ENCODE data around the gene OTX1.
"Not testable (repeated sequence)": the region's sequence is repeated elsewhere in the genome, so short reads cannot be mapped to it uniquely, and the experiment has no call there.

Gene OTX1

GRCh38 chr2:63013438-63013837, 37.2 kb upstream of the OTX1 start:
- H3K27ac ChIP-seq: no peak overlapping the region
- no peak for TF ChIP-seq ZFX (IDR thresholded peaks at IDR 0.05)
- TF ChIP-seq CTCF (conservative IDR thresholded peaks at IDR 0.05): no peak

- TF ChIP-seq ZFX (IDR thresholded peaks at IDR 0.05): no peak
- no peak for TF ChIP-seq CTCF (conservative IDR thresholded peaks at IDR 0.05)
- H3K27ac ChIP-seq: no peak overlapping the region
Measured at GRCh38 chr2:63015389-63015788, 35.2 kb upstream of the OTX1 start.

GRCh38 chr2:63018439-63018838, 32.2 kb upstream of the OTX1 start:
- H3K27ac ChIP-seq: no peak overlapping the region
- no peak for TF ChIP-seq CTCF (conservative IDR thresholded peaks at IDR 0.05)
- no peak for TF ChIP-seq ZFX (IDR thresholded peaks at IDR 0.05)

- H3K27ac ChIP-seq: not testable (repeated sequence)
Measured at GRCh38 chr2:63019686-63020085, 30.9 kb upstream of the OTX1 start.

- no peak overlapping the region for H3K27ac ChIP-seq
- peak; percentile 50 for TF ChIP-seq CTCF (conservative IDR thresholded peaks at IDR 0.05)
- no peak for TF ChIP-seq ZFX (IDR thresholded peaks at IDR 0.05)
Measured at GRCh38 chr2:63023444-63023843, 27.2 kb upstream of the OTX1 start.

GRCh38 chr2:63027220-63027619, 23.4 kb upstream of the OTX1 start:
- H3K27ac ChIP-seq: no peak overlapping the region
- TF ChIP-seq ZFX (IDR thresholded peaks at IDR 0.05): no peak

GRCh38 chr2:63029058-63029457, 21.6 kb upstream of the OTX1 start:
- no peak overlapping the region for H3K27ac ChIP-seq

GRCh38 chr2:63034526-63034925, 16.1 kb upstream of the OTX1 start:
- no peak for TF ChIP-seq CTCF (conservative IDR thresholded peaks at IDR 0.05)
- TF ChIP-seq ZFX (IDR thresholded peaks at IDR 0.05): no peak
- no peak overlapping the region for H3K27ac ChIP-seq

More at GRCh38 chr2:63029058-63029457, 21.6 kb upstream of the OTX1 start:
- TF ChIP-seq CTCF (conservative IDR thresholded peaks at IDR 0.05) (no peak), ZFX (IDR thresholded peaks at IDR 0.05) (no peak)

- no peak for TF ChIP-seq ZFX (IDR thresholded peaks at IDR 0.05)
- no peak for TF ChIP-seq CTCF (conservative IDR thresholded peaks at IDR 0.05)
- H3K27ac ChIP-seq: no peak overlapping the region
Measured at GRCh38 chr2:63035169-63035568, 15.5 kb upstream of the OTX1 start.

All from C4-2B (cell line).